Central memory CD8-positive, alpha-beta T cell (primary cell): ENCODE results near the gene PACSIN1.
A peak's percentile ranks its signal among the peaks of the same experiment; 100 is the strongest.
"Not testable (repeated sequence)": the region's sequence is repeated elsewhere in the genome, so short reads cannot be mapped to it uniquely, and the experiment has no call there.

ENCODE experiments used
- ATAC-seq: fragments of 150-1000 bp; cut with Tn5 transposase; replicated peaks from 2 replicates; pipeline ENCODE4 v1.10.0; 2022; ENCODE audit warnings: mild to moderate bottlenecking, moderate FRiP score, moderate number of reproducible peaks; ENCODE audit not compliant: poor library complexity, severe bottlenecking; ENCODE audit errors: extremely low read depth
- DNase-seq, 2 donors: peaks; one replicate each; pipeline ENCODE4 v3.0.0; 2021; ENCODE audit warnings: low spot score in 2 of 2
- H3K27ac Mint-ChIP-seq: one replicate; pipeline ENCODE4 v1.8.0; 2022; ENCODE audit warnings: low read depth, mild to moderate bottlenecking, moderate library complexity, mixed read lengths
- H3K27me3 Mint-ChIP-seq: one replicate; pipeline ENCODE4 v1.8.0; 2022; ENCODE audit warnings: mixed read lengths
- H3K36me3 Mint-ChIP-seq: one replicate; pipeline ENCODE4 v1.8.0; 2022; ENCODE audit warnings: mild to moderate bottlenecking, moderate library complexity, mixed read lengths; ENCODE audit not compliant: insufficient read depth
- H3K4me1 Mint-ChIP-seq: one replicate; pipeline ENCODE4 v1.8.0; 2022; ENCODE audit warnings: mixed read lengths
- H3K4me3 Mint-ChIP-seq: one replicate; pipeline ENCODE4 v1.8.0; 2022; ENCODE audit warnings: mild to moderate bottlenecking, moderate library complexity, mixed read lengths
- H3K9me3 Mint-ChIP-seq: one replicate; pipeline ENCODE4 v1.8.0; 2022; ENCODE audit warnings: mixed read lengths

The PACSIN1 gene

DNA sequence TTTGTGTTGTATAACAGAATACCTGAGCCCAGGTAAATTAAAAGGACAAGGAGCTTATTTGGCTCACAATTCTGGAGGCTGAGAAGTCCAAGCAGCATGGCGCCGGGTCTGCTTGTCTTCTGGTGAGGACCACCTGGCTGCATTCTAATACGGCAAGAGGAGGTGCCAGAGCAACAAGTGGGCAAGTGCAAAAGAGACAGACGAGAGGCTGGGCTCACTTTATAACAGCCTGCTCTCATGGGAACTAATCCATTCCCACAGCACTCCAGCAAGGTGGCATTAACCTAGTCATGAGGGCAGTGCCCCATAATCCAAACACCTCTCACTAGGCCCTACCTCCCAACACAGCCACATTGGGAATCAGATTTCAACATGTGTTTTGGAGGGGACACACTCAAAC lies 12.9 kb downstream of the PACSIN1 start:
- DNase-seq (no peak), ATAC-seq (no peak)
- Mint-ChIP-seq H3K27me3 (no peaks in the 10 kb centered on the region), H3K4me1 (no peaks in the 10 kb centered on the region), H3K36me3 (no peaks in the 10 kb centered on the region), H3K4me3 (no peak overlapping the region), H3K27ac (no peak overlapping the region), H3K9me3 (peaks cover 5% of the 10 kb centered on the region)

DNA sequence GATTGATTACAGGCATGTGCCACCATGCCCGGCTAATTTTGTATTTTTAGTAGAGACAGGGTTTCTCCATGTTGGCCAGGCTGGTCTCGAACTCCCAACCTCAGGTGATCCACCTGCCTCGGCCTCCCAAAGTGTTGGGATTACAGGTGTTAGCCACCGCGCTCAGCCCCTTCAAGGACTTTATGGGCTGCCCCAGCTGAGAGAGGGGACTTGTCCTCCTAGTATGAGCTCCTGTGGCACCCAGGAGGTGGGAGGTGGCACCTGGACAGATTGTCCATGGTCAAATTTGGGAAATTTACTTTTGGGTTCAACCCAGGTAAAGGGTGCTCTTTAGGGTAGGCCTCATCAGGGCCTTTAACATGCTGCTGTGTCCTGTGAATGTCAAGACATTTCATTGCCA lies 17.9 kb downstream of the PACSIN1 start:
- DNase-seq, H3K36me3 Mint-ChIP-seq, H3K9me3 Mint-ChIP-seq, ATAC-seq, H3K27me3 Mint-ChIP-seq: not testable (repeated sequence)
- Mint-ChIP-seq H3K27ac (peak overlapping the region; percentile 98), H3K4me3 (peak overlapping the region; percentile 83), H3K4me1 (peaks cover 43% of the 10 kb centered on the region)

DNA sequence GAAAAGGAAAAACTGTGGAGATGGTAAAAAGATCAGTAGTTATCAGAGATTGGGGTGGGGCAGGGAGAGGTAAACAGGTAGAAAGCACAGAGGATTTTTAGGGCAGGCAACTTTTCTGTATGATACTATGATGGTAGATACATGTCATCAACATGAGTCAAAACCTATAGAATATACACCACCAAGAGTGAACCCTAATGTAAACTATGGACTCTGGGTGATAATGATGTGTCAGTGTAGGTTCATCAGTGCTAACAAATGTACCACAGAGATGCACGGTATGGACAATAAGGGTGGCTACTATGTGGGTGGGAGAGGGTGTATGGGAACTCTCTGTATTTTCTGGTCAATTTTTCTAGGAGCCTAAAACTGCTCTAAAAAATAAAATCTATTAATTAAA lies 18.5 kb downstream of the PACSIN1 start:
- ATAC-seq: no peak
- DNase-seq: no peak
- Mint-ChIP-seq H3K4me1 (peaks cover 47% of the 10 kb centered on the region), H3K36me3 (peaks cover 4% of the 10 kb centered on the region), H3K9me3 (no peaks in the 10 kb centered on the region), H3K27ac (peak overlapping the region; percentile 98), H3K27me3 (no peaks in the 10 kb centered on the region), H3K4me3 (peak overlapping the region; percentile 83)

DNA sequence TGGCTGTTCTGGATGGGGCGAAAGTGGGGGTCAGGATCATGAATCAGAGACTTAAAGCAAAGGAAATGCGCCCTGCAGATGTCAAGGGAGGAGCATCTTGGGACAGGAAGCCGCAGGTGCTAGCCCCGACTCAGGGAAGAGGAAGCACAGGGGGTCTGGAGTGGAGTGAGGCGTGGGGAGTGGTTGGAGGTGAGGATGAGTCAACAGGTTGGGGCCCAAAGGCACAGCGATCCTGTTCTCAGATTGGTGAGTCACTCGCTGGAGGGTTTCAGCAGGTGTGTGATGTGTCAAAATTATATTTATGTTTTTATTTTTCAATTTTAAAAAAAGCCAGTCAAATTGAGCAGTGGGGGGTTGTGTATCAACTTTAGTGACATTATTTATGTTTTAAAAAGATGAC lies 19.0 kb downstream of the PACSIN1 start:
- peak; percentile 85 for ATAC-seq
- Mint-ChIP-seq H3K36me3 (peaks cover 4% of the 10 kb centered on the region), H3K4me1 (peaks cover 51% of the 10 kb centered on the region), H3K4me3 (peak overlapping the region; percentile 83), H3K27me3 (no peaks in the 10 kb centered on the region), H3K27ac (peak overlapping the region; percentile 98), H3K9me3 (no peaks in the 10 kb centered on the region)
- peak; percentile 25 to 67 for DNase-seq

DNA sequence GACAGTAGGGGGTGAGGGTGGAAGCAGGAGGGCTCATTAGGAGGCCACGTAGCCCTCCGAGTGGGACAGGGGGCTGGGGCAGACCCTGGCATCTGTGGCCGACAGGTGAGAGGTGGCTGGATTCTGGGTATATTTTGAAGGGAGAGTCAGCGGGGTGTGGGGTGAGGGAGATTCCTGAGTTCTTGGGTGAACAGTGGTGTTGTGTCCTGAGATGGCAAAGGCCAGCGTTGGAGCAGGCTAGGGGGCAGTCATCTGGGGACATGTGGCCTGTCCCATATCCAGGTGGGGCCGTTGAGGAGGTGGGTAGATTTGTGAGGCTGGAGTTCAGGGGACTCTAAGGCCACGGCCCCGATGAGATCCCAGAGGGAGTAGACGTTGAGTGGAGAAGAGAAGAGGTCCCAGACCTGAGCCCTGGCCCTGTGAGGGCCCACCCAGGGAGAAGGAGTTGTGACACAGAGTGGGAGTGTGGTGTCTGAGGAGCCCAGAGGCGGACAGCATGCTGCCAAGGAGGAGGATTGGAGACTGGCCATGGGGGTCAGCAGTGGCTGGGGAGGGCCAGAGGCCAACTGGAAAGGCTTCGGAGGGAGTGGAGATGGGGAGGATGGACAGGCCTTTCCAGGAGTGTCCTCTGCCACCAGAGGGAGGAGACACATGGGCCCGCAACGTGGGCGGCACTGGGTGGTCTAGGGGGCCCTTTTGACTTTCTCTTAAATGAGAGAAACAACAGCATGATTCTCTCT lies 19.6 kb downstream of the PACSIN1 start:
- H3K36me3 Mint-ChIP-seq: peaks cover 4% of the 10 kb centered on the region
- no peaks in the 10 kb centered on the region for H3K27me3 Mint-ChIP-seq
- peaks cover 51% of the 10 kb centered on the region for H3K4me1 Mint-ChIP-seq
- no peak for DNase-seq
- H3K27ac Mint-ChIP-seq: peak overlapping the region; percentile 98
- ATAC-seq: no peak
- H3K4me3 Mint-ChIP-seq: peak overlapping the region; percentile 83
- H3K9me3 Mint-ChIP-seq: no peaks in the 10 kb centered on the region

DNA sequence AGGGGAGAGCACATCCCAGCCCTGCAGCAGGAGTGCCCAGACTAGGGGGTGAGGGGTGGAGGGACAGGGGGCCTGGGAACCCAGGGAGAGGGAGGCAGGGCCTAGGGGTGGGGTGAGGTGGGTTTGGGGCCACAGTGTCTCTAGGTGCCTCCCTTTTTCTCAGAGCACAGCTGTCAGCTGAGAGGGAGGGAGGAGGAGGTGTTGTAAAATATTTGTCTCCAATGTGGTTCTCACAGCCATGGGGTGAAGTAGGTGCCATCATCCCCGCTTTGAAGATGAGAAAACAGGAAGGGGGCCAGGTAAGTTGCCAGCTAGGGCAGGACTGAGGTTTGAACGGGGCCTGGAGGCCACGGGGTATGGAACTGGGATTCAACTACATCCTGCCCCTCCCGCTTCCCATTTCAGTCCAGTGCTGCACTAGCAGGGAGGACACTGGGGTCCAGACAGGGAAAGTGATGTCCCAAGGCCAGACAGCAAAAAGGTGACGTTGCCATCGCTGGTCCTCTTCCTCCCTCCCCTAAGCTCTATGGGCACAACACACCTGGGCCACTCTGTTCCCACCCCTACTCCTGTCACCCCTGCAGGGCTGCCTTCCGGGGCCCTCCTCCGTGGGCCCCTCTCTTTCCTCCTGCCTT lies 20.3 kb downstream of the PACSIN1 start:
- H3K9me3 Mint-ChIP-seq: no peaks in the 10 kb centered on the region
- peak overlapping the region; percentile 98 for H3K27ac Mint-ChIP-seq
- H3K36me3 Mint-ChIP-seq: peaks cover 4% of the 10 kb centered on the region
- ATAC-seq (peak; percentile 66), DNase-seq (peak in 1 of 2 donors; percentile 45)
- peak overlapping the region; percentile 83 for H3K4me3 Mint-ChIP-seq
- H3K4me1 Mint-ChIP-seq: peaks cover 51% of the 10 kb centered on the region
- H3K27me3 Mint-ChIP-seq: no peaks in the 10 kb centered on the region

DNA sequence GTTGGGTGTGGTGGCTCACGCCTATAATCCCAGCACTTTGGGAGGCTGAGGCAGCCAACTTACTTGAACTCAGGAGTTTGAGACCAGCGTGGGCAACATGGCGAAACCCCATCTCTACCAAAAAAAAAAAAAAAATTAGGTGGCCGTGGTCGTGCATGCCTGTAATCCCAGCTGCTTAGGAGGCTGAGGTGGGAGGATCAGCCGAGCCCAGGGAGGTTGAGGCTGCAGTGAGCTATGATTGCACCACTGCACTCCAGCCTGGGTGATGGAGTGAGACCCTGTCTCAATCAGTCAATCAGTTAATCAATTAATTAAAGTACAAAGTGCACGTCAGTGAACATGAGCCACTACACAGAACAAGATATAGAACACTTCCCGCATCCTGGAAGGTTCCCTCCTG lies 21.0 kb downstream of the PACSIN1 start:
- not testable (repeated sequence) for ATAC-seq, H3K27me3 Mint-ChIP-seq, H3K9me3 Mint-ChIP-seq, H3K36me3 Mint-ChIP-seq, DNase-seq
- Mint-ChIP-seq H3K27ac (peak overlapping the region; percentile 98), H3K4me1 (peaks cover 51% of the 10 kb centered on the region), H3K4me3 (peak overlapping the region; percentile 83)

DNA sequence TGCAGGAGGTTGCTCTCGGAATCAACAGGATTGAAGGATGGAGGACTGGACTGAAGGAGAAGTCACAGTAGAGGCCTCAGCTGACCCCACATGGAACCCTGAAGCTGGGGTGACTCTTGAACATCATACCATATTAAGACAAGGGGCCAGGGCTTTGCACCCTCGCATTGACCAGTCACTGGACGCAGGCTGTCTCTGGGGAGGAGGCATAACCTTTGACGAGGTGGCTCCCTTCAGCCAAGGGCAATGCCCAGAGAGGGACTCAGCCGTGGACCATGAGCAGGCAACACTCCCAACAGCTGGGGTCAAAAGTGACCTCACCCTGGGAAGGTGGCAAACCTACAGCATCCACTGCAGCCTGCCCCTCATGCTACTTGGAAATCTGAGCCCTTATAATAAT lies 21.7 kb downstream of the PACSIN1 start:
- H3K36me3 Mint-ChIP-seq: peaks cover 6% of the 10 kb centered on the region
- H3K27ac Mint-ChIP-seq: peak overlapping the region; percentile 98
- no peaks in the 10 kb centered on the region for H3K9me3 Mint-ChIP-seq
- peaks cover 51% of the 10 kb centered on the region for H3K4me1 Mint-ChIP-seq
- H3K4me3 Mint-ChIP-seq: no peak overlapping the region
- no peaks in the 10 kb centered on the region for H3K27me3 Mint-ChIP-seq
- no peak for DNase-seq
- ATAC-seq: no peak

DNA sequence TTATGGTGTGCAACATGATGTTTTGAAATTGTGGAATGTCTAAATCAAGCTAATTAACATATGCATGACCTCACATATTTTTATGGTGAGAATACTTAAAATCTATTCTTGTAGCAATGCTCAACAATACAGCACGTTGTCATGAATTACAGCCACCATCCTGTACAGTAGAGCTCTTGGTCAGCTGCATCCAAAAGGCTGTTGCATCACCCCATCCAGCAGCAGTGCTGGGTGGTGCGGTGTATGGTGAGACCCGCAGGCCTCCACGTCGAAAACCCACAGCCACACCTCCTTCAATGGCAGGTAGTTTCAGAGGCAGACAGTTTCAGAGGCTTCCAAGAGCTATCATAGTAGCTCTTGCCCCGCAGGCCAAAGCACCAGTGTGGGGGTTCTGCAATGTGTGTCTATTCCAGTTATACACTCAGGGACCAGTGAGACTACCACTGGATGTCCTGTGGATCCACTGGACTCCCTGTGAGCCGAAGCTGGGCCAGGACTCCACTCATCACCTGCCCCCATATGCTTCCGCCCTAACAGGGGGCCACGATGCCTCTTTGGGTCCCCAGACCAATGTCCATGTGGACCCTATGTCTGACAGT lies 23.4 kb downstream of the PACSIN1 start:
- H3K27ac Mint-ChIP-seq: no peak overlapping the region
- H3K4me3 Mint-ChIP-seq: no peak overlapping the region
- peaks cover 6% of the 10 kb centered on the region for H3K36me3 Mint-ChIP-seq
- ATAC-seq (no peak), DNase-seq (no peak)
- peaks cover 46% of the 10 kb centered on the region for H3K4me1 Mint-ChIP-seq
- H3K9me3 Mint-ChIP-seq: no peaks in the 10 kb centered on the region
- H3K27me3 Mint-ChIP-seq: no peaks in the 10 kb centered on the region

DNA sequence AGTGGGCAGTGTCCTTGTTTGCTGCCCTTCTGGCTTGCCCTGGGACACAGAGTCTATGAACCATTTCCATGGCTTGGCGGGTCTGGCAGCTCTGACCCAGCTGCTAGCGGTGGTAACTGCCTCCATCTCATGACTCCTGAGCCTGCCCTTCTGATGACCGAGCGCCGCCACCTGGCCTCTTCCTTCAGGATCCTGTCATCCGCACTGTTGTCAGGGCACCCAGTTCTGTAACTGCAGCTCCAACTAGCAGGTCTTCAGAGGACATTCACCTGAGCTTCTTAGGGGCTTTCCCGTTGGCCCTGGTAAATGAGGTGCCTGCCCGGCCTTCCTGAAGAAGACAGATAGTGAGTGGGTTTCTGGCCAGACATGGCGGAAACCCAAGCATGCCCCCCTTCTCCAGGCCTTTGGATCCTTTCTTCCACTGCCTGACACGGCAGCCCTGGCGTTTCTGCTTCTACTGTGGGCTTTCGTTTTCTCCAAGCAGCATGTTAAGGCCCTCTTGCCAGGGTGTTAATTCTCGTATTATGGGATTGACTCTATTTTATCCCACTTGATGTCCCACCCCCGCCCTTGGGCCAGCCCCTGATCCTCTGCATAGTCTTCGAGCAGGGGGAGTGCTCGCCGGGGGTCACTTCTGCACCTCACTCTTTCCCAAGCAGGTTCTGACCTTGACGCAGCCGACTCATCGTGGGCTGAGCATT lies 24.7 kb downstream of the PACSIN1 start:
- no peak for DNase-seq
- peak overlapping the region; percentile 75 for H3K27ac Mint-ChIP-seq
- no peak overlapping the region for H3K4me3 Mint-ChIP-seq
- ATAC-seq: no peak
- peaks cover 34% of the 10 kb centered on the region for H3K4me1 Mint-ChIP-seq
- H3K27me3 Mint-ChIP-seq: no peaks in the 10 kb centered on the region
- H3K36me3 Mint-ChIP-seq: peaks cover 5% of the 10 kb centered on the region
- H3K9me3 Mint-ChIP-seq: no peaks in the 10 kb centered on the region

DNA sequence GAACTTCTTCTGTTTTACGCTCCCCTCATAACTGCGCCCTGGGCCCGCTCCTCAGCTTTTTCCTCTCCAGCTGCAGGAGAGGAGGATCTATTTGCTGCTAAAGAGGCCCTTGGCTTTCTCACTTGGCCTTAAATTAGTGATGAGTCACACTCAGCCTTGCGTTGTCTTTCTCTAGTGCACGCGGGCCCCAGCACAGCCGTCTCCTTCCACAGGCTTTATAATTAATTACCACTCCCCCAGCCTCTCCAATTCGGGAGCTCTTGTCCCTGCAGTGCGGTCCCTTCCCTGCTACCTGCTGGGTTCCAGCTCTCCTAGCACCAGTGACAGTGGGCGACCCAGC lies 25.2 kb downstream of the PACSIN1 start:
- DNase-seq: no peak

DNA sequence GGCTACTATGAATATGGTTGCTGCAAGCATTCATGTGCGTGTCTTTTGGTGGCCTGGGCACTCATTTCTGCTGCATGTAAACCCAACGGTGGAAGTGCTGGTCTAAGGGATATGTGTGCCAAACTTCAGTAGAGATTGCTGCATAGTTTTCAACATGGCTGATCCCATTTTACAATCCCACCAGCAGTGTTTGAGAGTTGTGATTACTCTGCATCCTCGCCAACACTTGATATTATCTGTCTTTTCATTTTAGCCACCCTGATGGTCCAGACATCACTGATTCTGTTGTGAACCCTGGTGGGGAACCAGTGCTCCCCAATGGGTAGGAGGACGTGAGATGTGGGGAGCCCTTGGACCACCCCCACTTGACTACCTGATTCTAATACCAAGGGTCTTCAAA lies 27.5 kb downstream of the PACSIN1 start:
- no peak overlapping the region for H3K27ac Mint-ChIP-seq
- DNase-seq (no peak), ATAC-seq (no peak)
- peaks cover 3% of the 10 kb centered on the region for H3K36me3 Mint-ChIP-seq
- no peaks in the 10 kb centered on the region for H3K9me3 Mint-ChIP-seq
- H3K4me3 Mint-ChIP-seq: no peak overlapping the region
- peaks cover 14% of the 10 kb centered on the region for H3K4me1 Mint-ChIP-seq
- H3K27me3 Mint-ChIP-seq: no peaks in the 10 kb centered on the region

More for the DNA sequence above, 25.2 kb downstream of the PACSIN1 start:
- H3K4me1 Mint-ChIP-seq: peaks cover 29% of the 10 kb centered on the region
- no peak overlapping the region for H3K4me3 Mint-ChIP-seq
- ATAC-seq: no peak
- H3K27me3 Mint-ChIP-seq: no peaks in the 10 kb centered on the region
- H3K27ac Mint-ChIP-seq: peak overlapping the region; percentile 75
- H3K36me3 Mint-ChIP-seq: peaks cover 5% of the 10 kb centered on the region
- H3K9me3 Mint-ChIP-seq: no peaks in the 10 kb centered on the region
